GM10266 (cell line): Measurements from ENCODE around the gene WDR90.
"Not testable (repeated sequence)": the region's sequence is repeated elsewhere in the genome, so short reads cannot be mapped to it uniquely, and the experiment has no call there.

Experiments
- DNase-seq: peaks from one replicate; pipeline ENCODE4 v3.0.0; 2012; ENCODE audit errors: extremely low spot score
- CTCF ChIP-seq: IDR thresholded peaks from 2 replicates; pipeline ENCODE4 v1.5.1; 2012; ENCODE audit warnings: mild to moderate bottlenecking, low read depth; ENCODE audit not compliant: control insufficient read depth, insufficient read depth; ENCODE audit errors: missing control alignments

Gene WDR90

GRCh38 chr16:684961-685696 is 36.0 kb downstream of the WDR90 start:
- DNase-seq = no peak
- TF ChIP-seq CTCF = no peak

GRCh38 chr16:685967-686366 is 36.8 kb downstream of the WDR90 start:
- TF ChIP-seq CTCF = peak; percentile 46
- DNase-seq = no peak

- DNase-seq = no peak
- no peak for TF ChIP-seq CTCF
Observed at GRCh38 chr16:686459-687260, 37.5 kb downstream of the WDR90 start.

- no peak for TF ChIP-seq CTCF
- DNase-seq = no peak
Observed at GRCh38 chr16:687499-687898, 38.3 kb downstream of the WDR90 start.

- no peak for TF ChIP-seq CTCF
Observed at GRCh38 chr16:689175-689897, 40.2 kb downstream of the WDR90 start.

GRCh38 chr16:691242-691641 is 42.1 kb downstream of the WDR90 start:
- DNase-seq = not testable (repeated sequence)

More at GRCh38 chr16:689175-689897, 40.2 kb downstream of the WDR90 start:
- DNase-seq = no peak

- no peak for TF ChIP-seq CTCF
- no peak for DNase-seq
Observed at GRCh38 chr16:692356-693108, 43.4 kb downstream of the WDR90 start.
